DND-41 (cell line): ENCODE data around the gene SPAG16.

ENCODE experiments used
- ATAC-seq: fragments of 200-7000 bp; cut with Tn5 transposase; 3 replicates; pipeline ENCODE4 v1.9.1; 2021; ENCODE audit warnings: low read depth; ENCODE audit not compliant: insufficient read depth
- DNase-seq: peaks from one replicate; pipeline ENCODE4 v3.0.0-alpha.2; 2020
- H2AFZ ChIP-seq: 2 replicates; pipeline ENCODE4 v1.6.0; 2012; ENCODE audit warnings: low read depth, low read length
- H3K27ac ChIP-seq: 2 replicates; pipeline ENCODE4 v1.5.1; 2012; ENCODE audit warnings: low read length, inconsistent platforms
- H3K27me3 ChIP-seq: fragments of 200-600 bp; sonication (generic); 2 replicates; pipeline ENCODE4 v1.6.0; 2012; ENCODE audit warnings: low read length, mild to moderate bottlenecking, inconsistent platforms; ENCODE audit not compliant: insufficient read depth, poor library complexity
- H3K36me3 ChIP-seq: 2 replicates; pipeline ENCODE4 v1.5.1; 2012; ENCODE audit warnings: low read length, inconsistent platforms; ENCODE audit not compliant: insufficient read depth
- H3K4me1 ChIP-seq: 2 replicates; pipeline ENCODE4 v1.5.1; 2012; ENCODE audit warnings: mild to moderate bottlenecking, low read length; ENCODE audit not compliant: insufficient read depth
- H3K4me2 ChIP-seq: 2 replicates; pipeline ENCODE4 v1.6.0; 2012; ENCODE audit warnings: mild to moderate bottlenecking, moderate library complexity, low read length, inconsistent platforms; ENCODE audit not compliant: insufficient read depth
- H3K4me3 ChIP-seq, 2 experiments: fragments of 200-600 bp in 1 of 2; shearing (Covaris generic) in 1 of 2; 2 replicates each; pipeline ENCODE4 v1.5.1; 2012 to 2016; ENCODE audit warnings: inconsistent platforms in 2 of 2, low read length in 2 of 2, mild to moderate bottlenecking in 2 of 2, low read depth in 1 of 2, moderate library complexity in 1 of 2
- H3K79me2 ChIP-seq: 2 replicates; pipeline ENCODE4 v1.6.0; 2012; ENCODE audit warnings: low read length, inconsistent platforms; ENCODE audit not compliant: insufficient read depth
- H3K9ac ChIP-seq: 2 replicates; pipeline ENCODE4 v1.6.0; 2012; ENCODE audit warnings: low read depth, mild to moderate bottlenecking, inconsistent platforms, low read length, moderate library complexity
- H3K9me3 ChIP-seq: 2 replicates; pipeline ENCODE4 v1.5.1; 2012; ENCODE audit warnings: low read length, moderate library complexity, mild to moderate bottlenecking, inconsistent platforms; ENCODE audit not compliant: insufficient read depth, severe bottlenecking
- H4K20me1 ChIP-seq: 2 replicates; pipeline ENCODE4 v1.6.0; 2012; ENCODE audit warnings: low read length; ENCODE audit not compliant: insufficient read depth
- EZH2 ChIP-seq: IDR thresholded peaks from 3 replicates; pipeline ENCODE4 v1.6.1; 2012; ENCODE audit warnings: borderline replicate concordance, low read depth, mild to moderate bottlenecking, moderate library complexity, low read length, inconsistent platforms; ENCODE audit not compliant: severe bottlenecking
- TF ChIP-seq, protein P1 (sequence below): IDR thresholded peaks from 2 replicates; pipeline ENCODE4 v1.5.1; 2012; ENCODE audit warnings: borderline replicate concordance, low read length, moderate library complexity, mild to moderate bottlenecking; ENCODE audit not compliant: poor library complexity, severe bottlenecking; ENCODE audit errors: extremely low read depth

The SPAG16 gene

DNA sequence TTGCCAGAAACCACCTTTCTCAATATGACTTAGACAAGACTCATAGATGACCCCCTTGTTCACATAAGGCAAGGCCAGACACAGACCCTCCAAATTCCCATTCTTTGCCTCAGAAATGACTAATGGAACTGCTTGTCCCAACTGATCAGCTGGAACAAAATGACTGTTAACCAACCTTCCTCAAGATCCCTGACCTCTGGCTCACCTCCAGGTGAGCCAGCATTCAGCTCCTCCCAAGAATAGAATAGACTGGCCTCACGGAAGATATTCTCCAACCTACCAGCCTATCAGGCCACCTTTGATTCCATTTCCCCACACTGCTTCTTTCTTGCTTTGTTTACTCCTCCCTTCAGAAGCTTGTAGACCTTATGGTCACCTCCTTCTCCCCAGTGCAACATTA lies 930.8 kb downstream of the SPAG16 start:
- H4K20me1 ChIP-seq, result no peaks in the 10 kb centered on the region
- H3K36me3 ChIP-seq, result no peaks in the 10 kb centered on the region
- no peak overlapping the region for H2AFZ ChIP-seq
- no peak overlapping the region for H3K9ac ChIP-seq
- H3K27ac ChIP-seq, result no peak overlapping the region
- H3K79me2 ChIP-seq, result no peaks in the 10 kb centered on the region
- H3K4me2 ChIP-seq, result no peak overlapping the region
- H3K27me3 ChIP-seq, result no peaks in the 10 kb centered on the region
- H3K9me3 ChIP-seq, result no peaks in the 10 kb centered on the region
- TF ChIP-seq EZH2, result no peak
- TF ChIP-seq, protein P1, sequence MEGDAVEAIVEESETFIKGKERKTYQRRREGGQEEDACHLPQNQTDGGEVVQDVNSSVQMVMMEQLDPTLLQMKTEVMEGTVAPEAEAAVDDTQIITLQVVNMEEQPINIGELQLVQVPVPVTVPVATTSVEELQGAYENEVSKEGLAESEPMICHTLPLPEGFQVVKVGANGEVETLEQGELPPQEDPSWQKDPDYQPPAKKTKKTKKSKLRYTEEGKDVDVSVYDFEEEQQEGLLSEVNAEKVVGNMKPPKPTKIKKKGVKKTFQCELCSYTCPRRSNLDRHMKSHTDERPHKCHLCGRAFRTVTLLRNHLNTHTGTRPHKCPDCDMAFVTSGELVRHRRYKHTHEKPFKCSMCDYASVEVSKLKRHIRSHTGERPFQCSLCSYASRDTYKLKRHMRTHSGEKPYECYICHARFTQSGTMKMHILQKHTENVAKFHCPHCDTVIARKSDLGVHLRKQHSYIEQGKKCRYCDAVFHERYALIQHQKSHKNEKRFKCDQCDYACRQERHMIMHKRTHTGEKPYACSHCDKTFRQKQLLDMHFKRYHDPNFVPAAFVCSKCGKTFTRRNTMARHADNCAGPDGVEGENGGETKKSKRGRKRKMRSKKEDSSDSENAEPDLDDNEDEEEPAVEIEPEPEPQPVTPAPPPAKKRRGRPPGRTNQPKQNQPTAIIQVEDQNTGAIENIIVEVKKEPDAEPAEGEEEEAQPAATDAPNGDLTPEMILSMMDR, result no peak
- DNase-seq (no peak), ATAC-seq (no peak)
- no peak overlapping the region for H3K4me3 ChIP-seq
- no peaks in the 10 kb centered on the region for H3K4me1 ChIP-seq

DNA sequence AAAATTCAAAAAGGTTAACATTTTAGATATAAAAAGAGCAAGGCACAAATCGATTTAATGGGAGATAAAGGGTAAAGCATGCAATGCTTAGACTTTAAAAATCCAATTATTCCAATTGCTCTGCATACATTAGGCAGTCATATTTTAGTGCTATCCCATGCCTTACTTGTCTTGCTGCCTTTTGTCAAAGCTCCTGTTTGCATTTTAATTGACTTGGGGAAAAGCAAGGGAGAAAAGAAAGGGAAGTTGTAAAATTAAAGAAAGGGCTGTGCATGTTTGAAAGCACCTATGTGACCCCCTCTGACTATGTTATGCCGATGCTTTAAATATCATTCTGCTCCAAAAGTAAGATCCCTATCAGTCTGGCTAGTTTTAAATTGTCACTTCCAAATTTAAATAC lies 932.9 kb downstream of the SPAG16 start:
- H3K27ac ChIP-seq, result no peak overlapping the region
- no peaks in the 10 kb centered on the region for H3K36me3 ChIP-seq
- H3K4me2 ChIP-seq, result no peak overlapping the region
- no peaks in the 10 kb centered on the region for H3K79me2 ChIP-seq
- H3K4me1 ChIP-seq, result no peaks in the 10 kb centered on the region
- no peak for ATAC-seq
- no peak overlapping the region for H3K4me3 ChIP-seq
- no peak for DNase-seq
- no peak overlapping the region for H2AFZ ChIP-seq
- TF ChIP-seq, protein P1, result no peak
- no peak for TF ChIP-seq EZH2
- H3K27me3 ChIP-seq, result no peaks in the 10 kb centered on the region
- H3K9ac ChIP-seq, result no peak overlapping the region
- H3K9me3 ChIP-seq, result no peaks in the 10 kb centered on the region
- no peaks in the 10 kb centered on the region for H4K20me1 ChIP-seq

DNA sequence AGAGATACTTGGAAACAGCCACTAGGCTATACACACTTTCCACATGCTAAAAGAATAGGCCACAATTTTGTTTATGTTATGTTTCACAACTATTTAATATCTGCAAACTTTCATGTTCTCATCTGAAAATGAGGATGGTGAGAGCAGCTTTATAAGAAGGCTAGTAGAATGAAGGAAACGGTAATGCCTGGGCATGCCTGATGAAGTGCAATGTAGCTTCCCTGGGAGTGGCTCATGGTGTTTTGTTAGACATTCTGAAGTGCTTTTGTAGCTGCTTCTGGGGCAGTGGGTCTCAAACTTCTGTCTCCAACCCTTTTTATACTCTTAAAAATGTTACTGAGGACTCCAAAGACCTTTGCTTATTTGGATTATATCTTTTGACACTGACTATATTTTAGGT lies 933.3 kb downstream of the SPAG16 start:
- Histone ChIP-seq H3K9me3 (no peaks in the 10 kb centered on the region), H4K20me1 (no peaks in the 10 kb centered on the region), H3K36me3 (no peaks in the 10 kb centered on the region), H3K27me3 (no peaks in the 10 kb centered on the region), H3K79me2 (no peaks in the 10 kb centered on the region), H3K4me2 (no peak overlapping the region), H3K27ac (no peak overlapping the region), H3K4me3 (no peak overlapping the region), H2AFZ (0 out of 2 replicates have a peak overlapping the region, but pooled peaks have one; percentile 29), H3K9ac (no peak overlapping the region), H3K4me1 (no peaks in the 10 kb centered on the region)
- ATAC-seq (no peak), DNase-seq (no peak)
- TF ChIP-seq, protein P1, result no peak
- TF ChIP-seq EZH2, result no peak

DNA sequence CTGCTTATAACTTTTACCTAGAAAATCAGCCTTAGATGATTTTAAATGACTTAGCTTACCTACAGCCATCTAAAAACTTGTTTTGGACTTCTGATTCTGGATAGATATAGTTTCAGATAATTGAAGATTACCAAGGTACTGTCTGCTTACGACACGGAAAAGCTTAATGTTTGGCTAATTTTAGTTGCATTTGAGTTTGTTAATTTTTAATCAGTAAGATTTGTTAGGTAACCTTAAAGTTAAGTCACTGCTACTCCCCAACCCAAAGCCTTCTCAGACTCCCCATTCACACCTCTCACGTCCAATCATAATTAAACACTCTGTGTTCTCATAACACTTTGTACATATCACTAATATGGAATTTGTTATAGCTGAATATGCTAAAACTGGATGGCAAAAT lies 936.0 kb downstream of the SPAG16 start:
- no peak overlapping the region for H3K9ac ChIP-seq
- no peaks in the 10 kb centered on the region for H3K27me3 ChIP-seq
- no peak overlapping the region for H3K4me2 ChIP-seq
- DNase-seq (no peak), ATAC-seq (no peak)
- H3K4me1 ChIP-seq, result no peaks in the 10 kb centered on the region
- H2AFZ ChIP-seq, result no peak overlapping the region
- no peaks in the 10 kb centered on the region for H3K36me3 ChIP-seq
- no peaks in the 10 kb centered on the region for H3K79me2 ChIP-seq
- TF ChIP-seq, protein P1, result no peak
- no peak for TF ChIP-seq EZH2
- H3K4me3 ChIP-seq, result no peak overlapping the region
- no peaks in the 10 kb centered on the region for H4K20me1 ChIP-seq
- no peak overlapping the region for H3K27ac ChIP-seq
- no peaks in the 10 kb centered on the region for H3K9me3 ChIP-seq
